Activated T-cell treated with anti-CD3 and anti-CD28 coated beads, Interleukin-2, amount 50 U/mL, for 1 hour (primary cell): Measurements from ENCODE around the gene ADPGK.
"Not testable (repeated sequence)": the region's sequence is repeated elsewhere in the genome, so short reads cannot be mapped to it uniquely, and the experiment has no call there.

ENCODE experiments used
- DNase-seq: peaks from one replicate; pipeline ENCODE4 v3.0.0-alpha.2; 2020

Gene ADPGK

DNA sequence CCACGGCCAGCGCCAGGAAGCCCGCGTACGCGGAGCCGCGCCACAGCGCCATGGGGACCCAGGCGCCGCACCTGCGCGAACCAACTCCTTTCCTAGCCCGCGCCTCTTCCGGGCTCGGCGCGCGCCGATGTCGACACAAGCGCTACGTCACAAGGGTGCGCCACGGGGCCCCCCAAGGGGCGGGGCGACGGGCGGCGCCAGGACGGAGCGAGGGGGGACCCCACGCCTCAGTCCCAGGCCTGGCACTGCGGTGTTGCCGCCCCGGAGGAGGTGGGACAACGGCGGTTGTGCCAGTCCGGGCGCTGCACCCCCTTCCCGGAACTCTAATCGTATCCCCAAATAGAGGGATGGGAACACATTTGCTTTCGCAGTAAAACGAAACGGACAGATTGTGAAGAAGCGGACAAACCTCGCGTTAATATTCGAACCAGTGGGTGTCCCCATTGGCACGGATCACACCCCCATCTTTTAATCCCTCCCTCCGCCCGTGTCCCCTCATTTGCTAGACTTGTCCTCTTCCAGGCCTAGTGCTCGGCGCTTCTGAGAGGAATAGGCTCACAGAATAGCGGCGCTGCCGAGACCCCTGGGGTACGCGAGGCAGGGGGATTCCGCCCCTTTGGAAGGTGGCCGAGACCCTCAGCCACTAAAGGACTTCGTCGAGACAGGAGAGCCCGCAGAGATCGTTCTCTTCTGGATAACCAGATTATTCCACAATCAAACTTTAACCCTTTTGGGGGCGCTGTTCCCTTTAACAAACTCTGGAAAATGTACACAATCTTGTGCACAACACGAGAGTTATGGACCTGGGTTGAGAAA, at the start of gene ADPGK:
Gene ADPGK, minus strand, starts transcription at position 119 of the 816 bp plus-strand sequence. Its CDS starts 67 bp downstream, at position 52.
- DNase-seq = peak; percentile 99

DNA sequence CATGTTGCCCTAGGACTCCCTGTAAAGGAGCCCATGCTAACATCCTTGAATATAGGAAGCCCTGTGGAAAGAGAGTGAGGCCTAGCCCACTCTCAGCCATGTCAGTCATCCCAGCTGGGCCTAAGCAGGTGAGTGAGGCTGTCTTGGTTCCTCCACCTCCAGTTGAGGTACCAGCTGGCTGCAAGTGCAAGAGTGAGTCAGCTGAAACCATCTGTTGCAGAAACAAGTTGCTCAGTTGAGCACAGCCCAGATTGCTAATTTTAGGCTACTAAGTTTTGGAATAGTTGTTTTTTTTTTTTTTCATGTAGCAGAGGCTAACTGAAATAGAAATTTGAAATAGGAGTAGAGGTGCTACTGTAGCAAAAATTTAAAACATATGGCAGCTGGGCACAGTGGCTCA, 43.7 kb upstream of the ADPGK start:
- no peak for DNase-seq

DNA sequence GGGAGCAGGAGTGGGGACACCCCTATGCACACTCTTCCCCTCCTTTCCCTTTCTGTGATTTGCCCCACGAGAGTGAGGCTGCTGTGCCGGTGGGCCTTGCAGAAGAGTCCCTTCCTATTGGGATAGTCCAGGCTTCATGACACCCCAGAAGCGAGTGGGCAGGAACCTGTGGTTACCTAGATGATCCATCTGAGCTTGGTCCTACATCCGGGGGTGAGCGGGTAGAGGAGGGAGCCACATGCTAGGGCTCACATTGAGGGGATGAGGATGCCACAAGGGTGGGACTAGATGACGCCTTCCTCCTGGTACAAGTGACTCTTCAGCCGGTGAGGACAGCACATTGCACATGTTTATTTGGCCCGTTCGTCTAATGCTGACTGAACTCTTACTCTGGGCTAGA, 43.1 kb upstream of the ADPGK start:
- DNase-seq = no peak

DNA sequence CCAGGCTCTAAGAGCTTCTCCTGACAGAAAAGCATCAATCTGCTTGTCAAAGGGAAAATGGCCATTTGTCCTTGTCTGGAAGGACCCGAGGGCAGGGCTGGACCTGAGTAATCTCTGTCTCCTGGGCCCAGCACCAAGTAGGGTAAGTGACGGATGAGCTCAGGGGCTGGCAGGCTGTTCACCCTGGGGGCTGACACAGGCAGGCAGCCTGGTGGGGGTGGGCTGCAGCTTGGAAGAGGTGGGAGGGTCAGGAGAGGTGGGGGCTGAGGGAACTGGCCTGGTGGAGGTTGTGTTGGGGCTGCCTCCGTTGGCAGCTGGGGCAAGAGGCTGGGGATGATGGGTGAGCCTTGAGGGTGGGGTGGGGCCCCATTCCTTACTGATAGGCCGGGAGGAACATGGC, 42.3 kb upstream of the ADPGK start:
- DNase-seq = no peak

DNA sequence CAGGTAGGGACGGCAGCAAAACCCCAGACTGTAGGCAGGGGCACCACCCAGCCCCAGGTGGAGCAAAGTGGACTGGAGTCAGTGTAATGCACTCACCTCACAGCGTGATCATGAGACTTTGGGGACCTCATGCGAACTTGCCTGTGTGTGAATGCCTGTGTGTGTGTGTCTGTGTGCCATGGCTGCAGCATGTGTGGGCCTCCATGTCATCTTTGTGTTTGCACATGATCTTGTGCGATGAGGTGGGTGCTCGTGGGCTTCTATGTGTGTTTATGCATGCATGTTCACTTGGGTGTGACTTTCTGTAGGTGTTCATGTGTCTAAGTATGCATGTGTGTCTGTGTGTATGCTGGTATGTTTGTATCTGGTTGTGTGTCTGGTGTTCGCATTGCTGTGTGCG, 41.2 kb upstream of the ADPGK start:
- DNase-seq = no peak

DNA sequence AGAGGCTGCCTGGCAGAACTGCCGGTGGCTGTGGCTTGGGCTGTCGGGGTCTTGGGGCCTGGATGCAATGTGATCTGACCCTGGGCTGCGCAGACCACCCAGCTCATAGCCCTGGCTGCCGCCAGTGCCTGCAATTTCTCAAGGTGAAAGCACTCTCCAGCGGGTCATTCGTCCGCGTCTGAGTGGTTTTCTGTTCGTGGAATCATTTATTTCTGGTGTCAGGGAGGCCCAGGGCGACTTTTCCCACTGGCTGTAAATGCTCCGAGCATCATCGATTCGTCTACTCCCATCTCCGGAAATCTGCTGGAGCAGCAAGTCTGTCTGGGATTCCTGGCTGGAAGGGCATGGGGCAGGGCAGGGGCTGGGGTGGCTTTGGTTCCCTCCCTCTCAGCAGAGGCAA, 40.6 kb upstream of the ADPGK start:
- no peak for DNase-seq

DNA sequence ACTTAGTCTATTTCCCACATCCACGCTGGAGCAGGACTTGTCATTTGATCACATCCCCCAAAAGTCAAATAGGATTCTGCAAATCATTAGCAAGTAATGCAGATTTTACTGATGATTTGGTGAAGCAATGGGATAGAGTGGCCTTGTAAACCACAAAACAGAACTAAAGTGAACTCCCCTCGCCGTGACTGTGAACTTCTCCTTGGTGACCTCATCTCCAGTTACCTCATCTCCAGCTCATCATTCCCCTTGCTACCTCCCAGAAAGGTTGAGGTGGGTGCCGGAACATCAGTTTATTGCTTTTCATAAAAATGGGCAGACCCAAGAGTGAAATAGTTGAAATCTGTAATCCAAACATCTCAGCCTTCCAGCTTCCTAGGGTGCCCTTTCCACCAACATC, 36.7 kb upstream of the ADPGK start:
- DNase-seq = no peak

DNA sequence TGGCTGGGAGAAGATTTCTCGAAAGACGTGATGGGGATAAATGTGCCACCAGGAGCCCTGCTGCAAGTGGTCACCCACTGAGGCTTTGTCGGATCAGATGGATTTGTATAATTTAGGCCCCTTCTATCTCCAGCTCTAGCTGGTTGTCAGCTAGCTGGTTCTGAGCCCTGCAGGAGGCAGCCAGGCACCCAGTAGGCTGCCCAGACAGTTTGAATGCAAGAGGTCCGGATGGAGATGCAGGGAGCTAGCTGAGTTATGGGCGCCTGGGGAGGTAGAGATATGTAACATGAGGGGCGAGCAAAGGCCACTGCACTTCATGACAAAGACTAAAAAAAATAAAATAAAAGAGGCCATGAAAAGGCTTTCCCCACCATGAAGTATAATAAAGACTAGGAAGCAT, 35.1 kb upstream of the ADPGK start:
- DNase-seq = no peak

DNA sequence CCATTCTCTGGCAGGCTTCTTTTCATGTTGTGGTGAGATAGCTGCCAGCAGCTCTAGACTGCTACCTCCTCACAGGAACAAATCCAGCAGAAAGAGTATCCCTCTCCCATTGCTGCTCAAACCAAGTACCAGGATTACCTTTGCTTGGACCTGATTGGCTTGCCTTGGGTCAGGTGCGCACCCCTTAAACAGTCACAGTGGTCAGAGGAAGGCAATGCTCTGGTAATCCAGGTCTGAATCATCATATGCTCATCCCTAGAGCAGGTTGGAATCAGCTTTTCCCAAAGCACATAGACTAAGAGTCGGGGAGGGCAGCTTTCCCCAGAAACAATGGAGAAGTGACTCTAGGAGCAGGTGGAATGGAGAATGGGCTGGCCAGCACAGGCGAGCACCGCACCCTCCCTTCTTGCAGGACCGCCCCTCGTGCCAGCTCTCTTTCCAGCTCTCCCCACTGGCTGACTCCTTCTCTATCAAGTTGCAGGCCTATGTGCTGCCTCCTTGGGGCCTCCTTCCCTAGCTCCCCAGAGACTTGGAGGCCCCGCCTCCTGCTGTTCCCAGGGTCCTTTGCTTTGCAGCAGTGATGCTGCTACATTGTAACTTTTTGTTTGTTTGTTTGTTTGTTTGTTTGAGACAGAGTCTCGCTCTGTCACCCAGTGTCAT, 29.9 kb upstream of the ADPGK start:
- DNase-seq = no peak

DNA sequence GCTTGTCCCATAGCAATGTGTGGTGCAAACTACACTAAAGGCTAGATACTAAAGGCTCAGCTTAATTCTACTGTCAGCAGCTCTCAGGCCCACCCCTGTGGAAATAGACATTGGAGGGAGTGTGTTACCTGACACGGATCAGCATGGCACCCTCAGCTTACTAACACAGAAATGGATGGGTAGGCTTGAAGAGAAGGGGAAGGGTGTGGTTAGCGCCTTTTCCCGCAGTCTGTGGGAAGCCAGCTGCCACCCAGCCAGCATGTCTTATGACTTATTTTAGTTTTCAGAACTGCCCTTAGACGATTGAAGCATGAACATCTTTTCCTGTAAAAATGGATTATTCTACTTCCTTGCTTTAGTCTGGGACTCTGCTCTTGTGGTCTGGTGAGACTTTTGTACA, 25.8 kb upstream of the ADPGK start:
- DNase-seq = no peak

DNA sequence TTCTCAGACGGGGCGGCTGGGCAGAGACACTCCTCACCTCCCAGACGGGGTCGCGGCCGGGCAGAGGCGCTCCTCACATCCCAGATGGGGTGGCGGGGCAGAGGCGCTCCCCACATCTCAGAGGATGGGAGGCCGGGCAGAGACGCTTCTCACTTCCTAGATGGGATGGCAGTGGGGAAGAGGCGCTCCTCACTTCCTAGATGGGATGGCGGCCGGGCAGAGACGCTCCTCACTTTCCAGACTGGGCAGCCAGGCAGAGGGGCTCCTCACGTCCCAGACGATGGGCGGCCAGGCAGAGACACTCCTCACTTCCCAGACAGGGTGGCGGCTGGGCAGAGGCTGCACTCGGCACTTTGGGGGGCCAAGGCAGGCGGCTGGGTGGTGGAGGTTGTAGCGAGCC, 23.8 kb upstream of the ADPGK start:
- not testable (repeated sequence) for DNase-seq

DNA sequence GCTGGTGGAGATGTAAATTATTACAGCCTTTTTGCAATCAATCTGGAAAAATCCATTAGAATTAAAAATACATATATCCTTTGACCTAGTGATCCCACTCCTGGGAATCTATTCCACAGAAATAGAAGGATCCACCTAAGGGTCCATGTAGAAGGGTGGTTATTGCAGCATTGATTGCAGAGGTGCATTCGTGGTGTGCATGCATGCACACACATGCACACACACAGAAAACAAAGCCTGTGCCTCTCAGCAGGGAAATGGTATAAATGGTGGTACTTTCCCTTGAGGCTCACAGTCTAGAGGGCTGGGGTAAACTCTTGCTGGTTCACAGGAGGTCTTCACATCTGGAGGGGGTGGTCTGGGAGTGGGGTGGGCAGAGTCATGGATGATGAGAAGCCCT, 19.4 kb upstream of the ADPGK start:
- no peak for DNase-seq

DNA sequence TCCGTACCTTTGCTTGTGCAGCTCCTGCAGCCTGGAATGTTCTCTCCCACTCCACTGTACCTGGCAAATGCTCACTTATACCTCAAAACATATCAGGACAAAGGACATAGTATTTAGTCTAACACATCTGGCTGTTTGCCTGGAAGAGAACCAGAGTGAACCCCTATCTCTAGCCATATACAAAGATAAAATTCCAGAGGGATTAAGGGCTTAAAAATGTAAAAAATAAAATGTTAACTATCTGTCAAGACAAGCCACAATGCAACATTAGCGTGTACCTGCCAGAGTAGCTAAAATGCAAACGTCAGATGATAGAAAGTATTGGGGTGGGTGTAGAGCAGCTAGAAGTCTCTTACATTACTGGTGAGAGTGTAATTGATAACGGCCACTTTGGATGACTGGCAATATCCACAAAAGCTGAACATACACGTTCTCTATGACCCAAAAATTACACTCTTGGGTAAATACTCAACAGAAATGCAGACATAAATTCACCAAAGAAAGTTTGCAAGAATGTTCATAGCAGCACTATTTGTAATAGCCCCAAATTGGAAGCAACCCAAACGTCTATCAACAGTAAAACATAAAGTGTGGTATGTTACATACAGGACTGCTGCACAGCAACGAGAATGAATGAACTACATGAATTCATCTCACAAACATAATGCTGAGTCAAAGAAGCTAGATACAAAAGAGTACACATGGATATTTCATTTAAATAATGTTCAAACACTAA, 18.2 kb upstream of the ADPGK start:
- DNase-seq = no peak

DNA sequence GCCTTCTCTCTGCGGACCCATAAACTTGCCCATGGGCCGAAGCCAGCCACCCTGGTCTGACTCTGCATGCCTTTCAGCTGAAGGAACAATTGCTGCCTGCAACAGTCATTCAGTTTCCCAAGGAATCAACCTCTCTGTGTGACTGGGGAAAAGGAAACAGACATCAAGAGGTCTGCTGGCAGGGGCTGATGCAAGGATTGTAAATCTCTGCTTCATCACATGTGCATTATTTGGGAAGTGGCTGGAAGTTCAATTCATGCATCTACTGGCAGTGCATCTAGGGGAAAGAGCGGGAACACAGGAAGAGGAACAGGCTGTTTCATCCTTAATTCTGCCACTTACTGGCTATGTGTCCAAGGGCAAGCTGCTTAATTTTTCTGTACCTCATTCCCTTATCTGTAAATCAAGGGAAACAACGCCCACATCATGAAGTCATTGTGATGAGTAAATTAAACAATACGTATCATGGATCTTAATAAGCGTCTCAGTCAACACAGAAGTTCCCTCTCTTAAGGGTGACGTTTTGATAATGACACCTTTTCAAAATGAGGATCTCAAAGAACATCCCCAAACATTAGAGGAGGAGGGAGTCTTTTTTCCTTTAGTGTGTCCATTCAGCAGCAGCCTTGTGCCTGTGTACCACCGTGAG, 17.4 kb upstream of the ADPGK start:
- DNase-seq = no peak

DNA sequence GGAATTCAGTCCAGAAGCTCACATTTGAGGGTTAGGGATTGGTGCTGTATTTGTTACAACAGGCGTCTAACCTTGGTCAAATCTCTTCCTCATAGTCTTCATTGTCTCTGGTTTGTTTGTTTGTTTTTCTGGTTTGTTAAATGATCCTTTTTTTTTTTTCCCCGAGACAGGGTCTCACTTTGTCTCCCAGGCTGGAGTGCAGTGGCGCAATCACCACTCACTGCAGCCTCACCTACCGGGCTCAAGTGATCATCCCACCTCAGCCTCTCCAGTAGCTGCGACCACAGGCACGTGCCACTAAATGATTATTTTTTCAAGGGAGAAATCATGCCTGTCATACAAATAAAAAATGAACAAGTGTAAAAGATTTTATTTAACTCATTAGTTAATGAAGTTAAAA, 14.3 kb upstream of the ADPGK start:
- DNase-seq = no peak

DNA sequence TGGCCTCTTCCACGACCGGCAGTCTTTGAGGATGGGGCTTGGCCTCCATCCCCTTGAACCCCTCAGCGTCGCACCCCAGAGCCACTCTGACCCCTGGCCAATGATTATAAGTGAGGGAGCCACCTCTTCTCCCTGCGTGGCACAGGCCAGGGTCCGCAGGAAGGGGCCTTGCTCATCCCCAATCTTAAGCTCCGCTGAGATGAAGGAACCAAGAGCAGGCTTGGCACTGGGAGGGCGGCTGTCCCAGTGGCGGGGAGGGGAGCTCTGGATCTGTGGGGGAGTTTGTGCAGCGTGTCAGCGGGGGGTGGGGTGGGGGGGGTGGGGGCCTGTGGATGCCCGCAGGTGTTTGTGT, 13.8 kb upstream of the ADPGK start:
- DNase-seq = no peak

DNA sequence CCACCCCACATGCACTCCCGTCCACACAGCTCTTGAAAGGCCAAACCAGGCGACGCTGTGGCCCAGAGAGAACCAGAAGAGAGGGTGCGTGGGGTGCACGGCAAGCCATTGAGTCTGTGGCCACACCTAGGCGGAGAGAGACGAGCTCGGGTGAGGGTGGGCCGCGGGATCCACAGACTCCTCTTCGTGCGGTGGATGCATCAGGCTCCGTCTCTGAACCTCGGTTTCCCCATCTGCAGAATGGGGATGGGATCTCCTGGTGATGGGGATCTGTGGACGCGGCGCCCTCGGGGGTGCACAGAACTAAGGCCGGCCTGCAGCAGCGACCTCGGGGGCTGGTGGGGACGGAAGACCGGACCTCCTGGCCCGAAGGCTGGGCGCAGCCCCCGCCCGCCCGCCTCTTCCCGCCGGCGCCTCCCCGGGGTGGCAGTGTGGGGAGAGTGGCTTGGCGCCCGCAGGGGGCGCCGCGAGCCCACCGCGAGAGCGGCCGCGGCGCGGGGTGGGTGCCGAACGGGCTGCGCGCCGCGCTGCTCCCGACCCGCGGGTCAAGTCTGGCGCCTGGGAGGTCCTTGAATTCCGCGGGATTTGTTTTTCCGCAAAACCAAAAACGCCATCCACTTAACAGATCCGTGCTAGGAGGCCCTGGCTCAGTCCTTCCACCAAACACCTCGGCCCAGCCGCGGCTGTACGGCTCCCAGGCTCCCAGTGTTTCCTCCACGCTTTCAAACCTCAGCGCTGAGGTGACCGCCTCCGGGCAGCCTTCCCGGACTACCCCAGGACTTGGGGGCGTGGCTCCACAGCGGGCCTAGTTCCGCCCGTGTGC, 13.2 kb upstream of the ADPGK start:
- peak; percentile 60 for DNase-seq

DNA sequence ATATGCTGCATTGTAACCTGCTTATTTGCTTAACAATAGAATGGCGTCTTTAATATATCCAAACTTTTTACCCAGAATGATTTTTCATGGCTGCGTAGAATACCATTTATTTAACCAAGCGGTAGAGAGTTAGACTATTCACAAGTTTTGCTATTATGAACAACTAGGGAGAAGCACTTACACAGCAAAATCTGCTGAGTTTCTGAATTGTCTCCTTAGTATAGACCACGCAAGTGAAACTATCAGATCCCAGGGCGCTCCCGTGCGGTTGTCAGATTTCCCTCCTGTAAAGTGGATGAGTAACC, 12.6 kb upstream of the ADPGK start:
- DNase-seq = no peak

DNA sequence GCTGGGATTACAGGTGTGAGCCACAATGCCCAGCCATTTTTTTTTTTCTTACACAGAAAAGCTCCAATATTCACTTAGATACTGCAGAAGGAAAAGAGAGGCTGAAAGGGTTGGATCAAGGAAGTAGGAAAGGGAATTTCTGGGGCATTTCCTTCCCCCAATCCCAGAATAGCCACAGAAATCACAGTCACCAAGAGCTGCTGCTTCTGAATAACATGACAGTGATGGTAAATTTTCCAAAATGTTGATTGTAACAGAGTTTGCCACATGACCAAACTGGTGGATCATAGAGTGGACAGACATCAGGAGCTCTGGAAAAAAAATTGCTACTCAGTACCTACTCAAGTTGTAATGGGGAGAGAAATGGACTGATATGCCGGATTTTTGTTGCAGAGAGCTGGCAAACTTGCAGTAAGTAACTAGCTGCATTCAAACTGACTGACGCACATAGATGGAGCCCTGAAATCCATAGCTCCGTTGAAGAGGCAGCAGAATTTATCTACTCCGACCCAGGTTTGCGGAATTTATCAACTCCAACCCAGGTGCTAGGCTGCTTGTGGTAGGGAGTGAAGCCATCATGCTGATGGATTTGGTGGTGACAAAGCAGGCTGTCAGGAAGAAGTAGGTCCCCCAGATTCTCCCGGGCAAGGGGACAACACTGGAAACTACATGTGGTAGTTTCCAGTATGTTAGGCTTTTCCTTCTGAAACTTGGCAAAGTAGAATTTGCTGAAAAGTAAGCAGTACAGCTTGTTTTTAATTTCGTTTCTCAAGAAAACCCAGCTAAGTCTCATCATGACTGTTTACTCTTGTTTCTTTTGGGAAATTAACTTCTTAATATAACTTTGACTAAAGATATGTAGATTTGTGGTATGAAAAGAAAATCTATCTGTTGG, 10.5 kb upstream of the ADPGK start:
- DNase-seq = no peak

DNA sequence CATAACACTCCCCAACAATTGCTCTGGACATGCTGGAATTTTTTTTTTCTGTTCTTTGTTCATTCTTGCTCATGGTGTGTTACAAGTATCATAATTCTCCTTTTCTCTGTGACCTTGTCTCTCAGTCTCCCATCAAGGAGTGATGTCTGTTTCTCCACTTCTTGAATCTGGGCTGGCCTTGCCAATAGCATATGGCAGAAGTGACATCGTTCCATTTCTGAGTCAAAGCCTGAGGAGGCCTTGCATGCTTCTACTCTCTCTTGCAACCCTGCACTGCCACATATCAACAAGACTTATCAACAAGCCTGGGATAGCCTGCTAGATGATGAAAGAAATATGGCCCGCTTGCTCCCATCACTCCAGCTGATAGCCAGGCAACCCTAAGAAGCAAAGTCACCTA, 8.9 kb upstream of the ADPGK start:
- DNase-seq = no peak

DNA sequence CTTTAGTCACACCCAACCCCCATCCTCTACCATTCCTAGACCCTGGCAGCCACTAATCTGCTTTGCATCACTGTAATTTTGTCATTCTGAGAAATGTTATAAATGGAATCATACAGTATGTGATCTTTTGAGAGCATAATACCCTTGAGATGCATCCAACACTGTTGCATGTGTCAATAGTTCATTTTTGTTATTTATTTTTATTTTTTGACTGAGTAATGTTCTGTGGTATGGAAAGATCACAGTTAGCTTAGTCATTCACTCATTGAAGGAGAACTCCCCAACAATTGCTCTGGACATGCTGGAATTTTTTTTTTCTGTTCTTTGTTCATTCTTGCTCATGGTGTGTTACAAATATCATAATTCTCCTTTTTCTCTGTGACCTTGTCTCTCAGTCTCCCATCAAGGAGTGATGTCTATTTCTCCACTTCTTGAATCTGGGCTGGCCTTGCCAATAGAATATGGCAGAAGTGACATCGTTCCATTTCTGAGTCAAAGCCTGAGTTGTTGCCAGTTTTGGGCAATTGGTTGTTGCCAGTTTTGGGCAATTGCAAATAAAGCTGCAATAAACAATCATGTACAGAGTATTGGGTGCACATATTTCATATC, 6.8 kb upstream of the ADPGK start:
- no peak for DNase-seq
